Body of pancreas (tissue), 4 donors: ENCODE measurements around the gene DNTTIP2.

ENCODE experiments used
- POLR2A ChIP-seq, 3 donors: fragments of 450-650 bp; IDR thresholded peaks; one replicate each; pipeline ENCODE4 v1.6.1; 2016; ENCODE audit warnings: antibody characterized with exemption in 3 of 3, mild to moderate bottlenecking in 2 of 3
- TF ChIP-seq, protein P1 (sequence below), 7 experiments: fragments of 450-650 bp in 4 of 7; fragments of 200-600 bp in 3 of 7; sonication (generic) in 3 of 7; IDR thresholded peaks; one replicate each; pipeline ENCODE4 v1.5.1; 2016 to 2019; ENCODE audit warnings: antibody characterized with exemption in 7 of 7

DNA sequence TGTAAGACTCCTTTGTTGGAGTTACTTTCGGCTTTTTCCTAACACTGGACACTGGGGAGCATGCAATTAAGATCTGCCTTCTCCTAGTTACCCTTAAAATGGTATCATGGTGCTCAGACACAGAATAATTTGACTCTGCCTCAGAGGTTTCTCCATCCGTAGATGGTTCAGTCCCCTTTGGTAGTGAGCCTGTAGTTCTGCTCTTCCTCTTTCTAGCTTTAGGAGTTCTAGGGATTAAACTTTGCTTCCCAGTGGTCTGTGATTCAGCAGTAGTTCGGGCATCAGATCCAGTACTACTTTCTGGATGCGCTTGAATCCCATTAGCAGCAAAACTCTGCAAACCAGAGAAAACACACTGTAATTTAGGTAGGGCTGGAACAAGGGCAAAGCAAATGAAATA, 1.5 kb downstream of the DNTTIP2 start:
- TF ChIP-seq POLR2A (IDR thresholded peaks at IDR 0.05): no peak
- TF ChIP-seq, protein P1, sequence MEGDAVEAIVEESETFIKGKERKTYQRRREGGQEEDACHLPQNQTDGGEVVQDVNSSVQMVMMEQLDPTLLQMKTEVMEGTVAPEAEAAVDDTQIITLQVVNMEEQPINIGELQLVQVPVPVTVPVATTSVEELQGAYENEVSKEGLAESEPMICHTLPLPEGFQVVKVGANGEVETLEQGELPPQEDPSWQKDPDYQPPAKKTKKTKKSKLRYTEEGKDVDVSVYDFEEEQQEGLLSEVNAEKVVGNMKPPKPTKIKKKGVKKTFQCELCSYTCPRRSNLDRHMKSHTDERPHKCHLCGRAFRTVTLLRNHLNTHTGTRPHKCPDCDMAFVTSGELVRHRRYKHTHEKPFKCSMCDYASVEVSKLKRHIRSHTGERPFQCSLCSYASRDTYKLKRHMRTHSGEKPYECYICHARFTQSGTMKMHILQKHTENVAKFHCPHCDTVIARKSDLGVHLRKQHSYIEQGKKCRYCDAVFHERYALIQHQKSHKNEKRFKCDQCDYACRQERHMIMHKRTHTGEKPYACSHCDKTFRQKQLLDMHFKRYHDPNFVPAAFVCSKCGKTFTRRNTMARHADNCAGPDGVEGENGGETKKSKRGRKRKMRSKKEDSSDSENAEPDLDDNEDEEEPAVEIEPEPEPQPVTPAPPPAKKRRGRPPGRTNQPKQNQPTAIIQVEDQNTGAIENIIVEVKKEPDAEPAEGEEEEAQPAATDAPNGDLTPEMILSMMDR (IDR thresholded peaks at IDR 0.05): no peak
